ENCODE measurements around the gene PEX16.

Gene PEX16

GRCh38 chr11:45959851-45960250 is 42.2 kb upstream of the PEX16 start:
- TF ChIP-seq ZBTB7A (IDR thresholded peaks at IDR 0.05; ENCODE audit: low read depth): no peak
- no peak for TF ChIP-seq CREB1 (IDR thresholded peaks at IDR 0.05; ENCODE audit: low read depth)
- TF ChIP-seq TCF12 (IDR thresholded peaks at IDR 0.05; ENCODE audit: low read depth): no peak
- TF ChIP-seq FOXM1 (IDR thresholded peaks at IDR 0.05; ENCODE audit: borderline replicate concordance, low read depth): no peak
- no peak for TF ChIP-seq NFIC (IDR thresholded peaks at IDR 0.05)
- TF ChIP-seq YY1 (IDR thresholded peaks at IDR 0.05; ENCODE audit: low read depth): no peak
- TF ChIP-seq USF1 (IDR thresholded peaks at IDR 0.05): no peak
- no peak for TF ChIP-seq CEBPB (IDR thresholded peaks at IDR 0.05)
- TF ChIP-seq EGR1 (IDR thresholded peaks at IDR 0.05): no peak
- no peak for TF ChIP-seq TAF1 (IDR thresholded peaks at IDR 0.05; ENCODE audit: low read depth)
- TF ChIP-seq MAX (IDR thresholded peaks at IDR 0.05): no peak
- TF ChIP-seq TEAD4 (IDR thresholded peaks at IDR 0.05): no peak

GRCh38 chr11:45949992-45950407 is 32.3 kb upstream of the PEX16 start:
- TF ChIP-seq FOXM1 (IDR thresholded peaks at IDR 0.05; ENCODE audit: borderline replicate concordance, low read depth) (no peak), TCF12 (IDR thresholded peaks at IDR 0.05; ENCODE audit: low read depth) (no peak), USF1 (IDR thresholded peaks at IDR 0.05) (no peak), CEBPB (IDR thresholded peaks at IDR 0.05) (no peak), MAX (IDR thresholded peaks at IDR 0.05) (no peak), ZBTB7A (IDR thresholded peaks at IDR 0.05; ENCODE audit: low read depth) (no peak), CREB1 (IDR thresholded peaks at IDR 0.05; ENCODE audit: low read depth) (no peak), EP300 (IDR thresholded peaks at IDR 0.05; ENCODE audit: borderline replicate concordance) (no peak), TAF1 (IDR thresholded peaks at IDR 0.05; ENCODE audit: low read depth) (no peak), TEAD4 (IDR thresholded peaks at IDR 0.05) (no peak), NFIC (IDR thresholded peaks at IDR 0.05) (no peak), YY1 (IDR thresholded peaks at IDR 0.05; ENCODE audit: low read depth) (no peak), REST (IDR thresholded peaks at IDR 0.05; ENCODE audit: low read depth) (no peak), EGR1 (IDR thresholded peaks at IDR 0.05) (no peak), RAD21 (IDR thresholded peaks at IDR 0.05; ENCODE audit: low read depth) (no peak)

- TF ChIP-seq RAD21 (IDR thresholded peaks at IDR 0.05; ENCODE audit: low read depth) (no peak), TAF1 (IDR thresholded peaks at IDR 0.05; ENCODE audit: low read depth) (no peak), TCF12 (IDR thresholded peaks at IDR 0.05; ENCODE audit: low read depth) (no peak), CEBPB (IDR thresholded peaks at IDR 0.05) (no peak), USF1 (IDR thresholded peaks at IDR 0.05) (no peak), REST (IDR thresholded peaks at IDR 0.05; ENCODE audit: low read depth) (no peak), EGR1 (IDR thresholded peaks at IDR 0.05) (no peak), YY1 (IDR thresholded peaks at IDR 0.05; ENCODE audit: low read depth) (no peak), TEAD4 (IDR thresholded peaks at IDR 0.05) (no peak), FOXM1 (IDR thresholded peaks at IDR 0.05; ENCODE audit: borderline replicate concordance, low read depth) (no peak), EP300 (IDR thresholded peaks at IDR 0.05; ENCODE audit: borderline replicate concordance) (no peak), CREB1 (IDR thresholded peaks at IDR 0.05; ENCODE audit: low read depth) (no peak), ZBTB7A (IDR thresholded peaks at IDR 0.05; ENCODE audit: low read depth) (no peak), MAX (IDR thresholded peaks at IDR 0.05) (no peak)
These were observed 30.7 kb upstream of the PEX16 start for GRCh38 chr11:45948356-45948755.

GRCh38 chr11:45947885-45948284 is 30.2 kb upstream of the PEX16 start:
- TF ChIP-seq USF1 (IDR thresholded peaks at IDR 0.05) (no peak), CREB1 (IDR thresholded peaks at IDR 0.05; ENCODE audit: low read depth) (no peak)

- no peak for TF ChIP-seq REST (IDR thresholded peaks at IDR 0.05; ENCODE audit: low read depth)
- TF ChIP-seq TCF12 (IDR thresholded peaks at IDR 0.05; ENCODE audit: low read depth): no peak
- TF ChIP-seq CREB1 (IDR thresholded peaks at IDR 0.05; ENCODE audit: low read depth): no peak
- TF ChIP-seq EGR1 (IDR thresholded peaks at IDR 0.05): no peak
- TF ChIP-seq EP300 (IDR thresholded peaks at IDR 0.05; ENCODE audit: borderline replicate concordance): no peak
- no peak for TF ChIP-seq YY1 (IDR thresholded peaks at IDR 0.05; ENCODE audit: low read depth)
- no peak for TF ChIP-seq TEAD4 (IDR thresholded peaks at IDR 0.05)
- TF ChIP-seq TAF1 (IDR thresholded peaks at IDR 0.05; ENCODE audit: low read depth): no peak
These were observed 27.8 kb upstream of the PEX16 start for GRCh38 chr11:45945397-45945999.
